NCI-H1092 (cell line): ENCODE measurements around the gene UBL5.
"Not testable (repeated sequence)": the region's sequence is repeated elsewhere in the genome, so short reads cannot be mapped to it uniquely, and the experiment has no call there.

ENCODE experiments used
- DNase-seq: peaks from one replicate; lab custom pipeline; 2025; lab: John Stamatoyannopoulos, UW

UBL5 gene

DNA sequence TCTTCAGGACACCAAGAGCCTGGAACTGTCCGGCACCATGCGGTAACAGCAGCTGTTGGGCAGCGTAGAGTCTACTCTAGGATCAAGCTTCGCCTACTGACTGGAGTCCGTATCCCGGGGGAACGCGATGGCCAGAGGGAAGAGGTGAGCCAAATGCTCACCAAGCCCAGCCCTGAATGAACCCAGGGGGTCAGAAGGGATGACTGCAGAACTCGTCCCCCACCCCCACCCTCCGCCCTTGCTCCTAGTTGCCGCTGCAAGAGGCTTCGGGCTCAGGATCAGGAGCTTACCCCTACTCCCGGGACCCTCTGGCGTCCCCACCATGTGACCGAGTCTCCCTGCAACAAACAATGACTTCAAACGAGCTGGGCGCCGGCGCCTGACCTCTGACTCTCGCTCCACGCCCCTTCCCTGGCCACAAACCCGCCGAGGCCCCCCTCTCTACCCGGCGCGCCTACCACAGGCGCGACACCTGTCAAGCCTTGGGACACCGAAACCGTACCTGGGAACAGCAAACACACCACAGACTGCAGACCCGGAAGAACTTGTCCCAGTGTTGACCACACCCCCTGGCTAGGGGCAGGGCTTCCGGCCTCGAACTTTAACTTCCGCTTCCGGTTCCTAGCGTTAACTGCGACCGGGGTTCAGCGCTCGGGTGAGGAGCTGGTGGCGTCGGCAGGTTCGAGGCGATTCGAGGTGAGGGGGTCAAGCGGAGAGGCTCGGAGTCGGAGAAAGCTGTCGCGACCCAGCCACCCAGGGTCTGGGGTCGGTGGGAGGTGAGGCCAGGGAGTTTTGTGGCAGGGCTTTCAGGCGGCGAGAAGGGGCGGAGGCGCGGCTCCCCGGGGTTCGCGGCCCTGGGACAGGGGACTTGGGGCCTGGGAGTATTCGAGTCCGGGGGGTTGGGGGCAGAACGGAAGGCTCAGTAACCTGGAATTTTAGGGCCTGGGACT lies at the start of gene UBL5:
TSS of gene UBL5 (plus strand) at position 630 of the 950 bp plus-strand sequence. CDS start 420 bp downstream, outside the sequence.
- peak; percentile 81 for DNase-seq

GRCh38 chr19:9782338-9782737 lies 45.4 kb upstream of the UBL5 start:
- no peak for DNase-seq

DNA sequence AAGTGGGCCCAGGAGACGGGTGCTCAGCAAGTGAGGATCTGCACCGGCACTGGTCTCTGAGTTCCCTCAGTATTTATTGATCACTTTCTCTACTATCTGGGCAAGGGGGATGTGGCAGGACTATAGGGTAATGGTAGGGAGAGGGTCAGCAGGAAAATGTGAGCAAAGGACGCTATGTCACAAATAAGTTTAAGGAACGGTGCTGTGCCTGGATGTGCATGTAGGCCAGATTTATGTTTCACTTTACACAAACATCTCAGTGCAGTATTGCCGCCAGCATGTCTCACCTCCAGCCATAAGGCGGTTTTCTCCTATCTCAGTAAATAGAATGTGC lies 43.6 kb upstream of the UBL5 start:
- DNase-seq: not testable (repeated sequence)

DNA sequence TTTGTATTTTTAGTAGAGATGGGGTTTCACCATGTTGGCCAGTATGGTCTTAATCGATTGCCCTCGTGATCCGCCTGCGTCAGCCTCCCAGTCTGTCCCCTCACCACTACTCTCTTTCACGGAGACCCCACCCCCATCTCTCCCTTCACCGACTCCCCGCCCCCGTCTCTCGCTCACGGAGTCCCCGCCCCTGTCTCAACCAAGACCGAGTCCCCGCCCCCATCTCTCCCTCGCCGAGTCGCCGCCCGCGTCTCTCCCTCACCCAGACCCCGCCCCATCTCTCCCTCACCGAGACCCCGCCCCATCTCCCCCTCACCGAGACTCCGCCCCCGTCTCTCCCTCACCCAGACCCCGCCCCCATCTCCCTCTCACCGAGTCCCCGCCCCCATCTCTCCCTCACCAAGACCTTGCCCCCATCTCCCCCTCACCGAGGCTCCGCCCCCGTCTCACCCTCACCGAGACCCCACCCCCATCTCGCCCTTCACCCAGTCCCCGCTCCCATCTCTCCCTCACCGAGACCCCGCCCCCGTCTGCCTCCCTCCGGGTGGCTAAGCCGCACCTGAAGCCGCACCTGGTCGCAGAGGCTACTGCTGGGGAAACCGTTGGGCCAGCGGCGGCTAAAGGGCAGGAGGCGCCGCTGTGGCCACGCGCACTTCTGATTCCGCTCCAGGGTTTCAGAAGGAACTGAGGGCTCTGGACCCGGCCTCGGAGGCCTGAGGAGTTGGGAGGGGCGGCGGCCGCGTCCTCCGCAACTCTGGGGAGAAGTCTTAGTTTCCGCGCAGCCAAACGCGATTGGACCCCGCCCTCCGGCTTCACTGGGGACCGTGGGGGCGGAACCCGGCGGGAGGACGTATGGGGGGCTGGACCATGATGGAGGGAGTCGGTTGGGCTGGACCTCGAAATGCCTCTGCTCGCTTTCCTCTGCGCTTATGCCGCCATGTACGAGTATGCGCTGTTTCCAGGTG lies 42.1 kb upstream of the UBL5 start:
- DNase-seq: peak; percentile 94

DNA sequence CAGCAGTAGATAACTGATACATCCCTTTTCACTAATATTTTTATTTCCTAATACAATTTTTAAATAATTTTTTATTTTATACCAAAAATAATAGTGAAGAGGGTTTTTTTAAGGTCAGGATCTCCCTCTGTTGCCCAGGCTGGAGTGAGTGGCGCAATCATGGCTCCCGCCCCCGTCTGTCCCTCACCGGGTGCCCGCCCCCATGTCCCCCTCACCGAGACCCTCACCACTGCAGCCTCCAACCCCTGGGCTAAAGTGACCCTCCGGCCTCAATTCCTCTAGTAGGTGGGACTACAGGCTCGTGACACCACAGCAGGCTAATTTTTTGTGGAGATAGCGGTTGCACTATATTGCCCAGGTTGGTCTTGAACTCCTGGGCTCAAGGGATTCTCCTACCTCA lies 41.4 kb upstream of the UBL5 start:
- no peak for DNase-seq

GRCh38 chr19:9786819-9787218 lies 40.9 kb upstream of the UBL5 start:
- no peak for DNase-seq

GRCh38 chr19:9788604-9789003 lies 39.1 kb upstream of the UBL5 start:
- not testable (repeated sequence) for DNase-seq

DNA sequence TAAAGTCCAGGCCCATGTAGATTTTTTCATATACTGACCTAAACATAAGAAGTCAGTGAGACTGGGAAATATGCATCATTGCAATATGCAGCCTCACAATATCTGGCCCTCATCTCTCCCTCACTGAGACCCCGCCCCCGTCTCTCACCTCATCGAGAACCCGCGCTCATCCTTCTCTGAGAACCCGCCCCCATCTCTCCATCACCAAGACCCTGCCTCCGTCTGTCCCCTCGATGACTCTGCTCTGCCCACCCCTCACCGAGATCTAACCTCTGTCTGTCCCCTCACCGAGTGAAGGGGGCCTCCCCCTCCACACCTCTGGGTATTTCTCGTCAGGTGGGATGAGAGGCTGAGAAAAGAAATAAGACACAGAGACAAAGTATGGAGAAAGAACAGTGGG lies 38.7 kb upstream of the UBL5 start:
- no peak for DNase-seq

GRCh38 chr19:9789579-9789978 lies 38.1 kb upstream of the UBL5 start:
- not testable (repeated sequence) for DNase-seq

- not testable (repeated sequence) for DNase-seq
Measured at GRCh38 chr19:9791073-9791367, 36.7 kb upstream of the UBL5 start.

DNA sequence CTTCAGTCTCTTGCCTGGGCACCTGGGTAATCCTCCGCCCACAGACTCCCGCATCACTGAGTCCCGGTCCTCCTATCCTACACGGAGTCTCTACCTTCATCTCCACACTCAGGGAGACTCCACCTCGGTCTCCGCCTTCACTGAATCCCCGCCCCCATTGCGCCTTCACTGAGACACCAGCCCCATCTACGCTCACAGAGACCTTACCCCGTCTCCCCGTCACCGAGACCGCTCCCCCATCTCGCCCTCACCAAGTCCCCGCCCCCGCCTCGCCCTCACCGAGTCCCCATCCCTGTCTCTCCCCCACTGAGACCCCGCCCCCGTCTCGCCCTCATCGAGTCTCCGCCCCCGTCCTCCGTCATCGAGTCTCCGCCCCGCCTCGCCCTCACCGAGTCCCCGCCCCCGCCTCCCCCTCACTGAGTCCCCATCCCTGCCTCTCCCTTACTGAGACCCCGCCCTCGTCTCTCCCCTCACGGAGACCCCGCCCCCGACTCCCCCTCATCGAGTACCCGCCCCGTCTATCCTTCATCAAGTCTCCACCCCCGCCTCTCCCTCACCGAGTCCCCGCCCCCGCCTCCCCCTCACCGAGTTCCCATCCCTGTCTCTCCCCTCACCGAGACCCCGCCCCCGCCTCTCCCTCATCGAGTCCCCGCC lies 36.0 kb upstream of the UBL5 start:
- peak; percentile 86 for DNase-seq

DNA sequence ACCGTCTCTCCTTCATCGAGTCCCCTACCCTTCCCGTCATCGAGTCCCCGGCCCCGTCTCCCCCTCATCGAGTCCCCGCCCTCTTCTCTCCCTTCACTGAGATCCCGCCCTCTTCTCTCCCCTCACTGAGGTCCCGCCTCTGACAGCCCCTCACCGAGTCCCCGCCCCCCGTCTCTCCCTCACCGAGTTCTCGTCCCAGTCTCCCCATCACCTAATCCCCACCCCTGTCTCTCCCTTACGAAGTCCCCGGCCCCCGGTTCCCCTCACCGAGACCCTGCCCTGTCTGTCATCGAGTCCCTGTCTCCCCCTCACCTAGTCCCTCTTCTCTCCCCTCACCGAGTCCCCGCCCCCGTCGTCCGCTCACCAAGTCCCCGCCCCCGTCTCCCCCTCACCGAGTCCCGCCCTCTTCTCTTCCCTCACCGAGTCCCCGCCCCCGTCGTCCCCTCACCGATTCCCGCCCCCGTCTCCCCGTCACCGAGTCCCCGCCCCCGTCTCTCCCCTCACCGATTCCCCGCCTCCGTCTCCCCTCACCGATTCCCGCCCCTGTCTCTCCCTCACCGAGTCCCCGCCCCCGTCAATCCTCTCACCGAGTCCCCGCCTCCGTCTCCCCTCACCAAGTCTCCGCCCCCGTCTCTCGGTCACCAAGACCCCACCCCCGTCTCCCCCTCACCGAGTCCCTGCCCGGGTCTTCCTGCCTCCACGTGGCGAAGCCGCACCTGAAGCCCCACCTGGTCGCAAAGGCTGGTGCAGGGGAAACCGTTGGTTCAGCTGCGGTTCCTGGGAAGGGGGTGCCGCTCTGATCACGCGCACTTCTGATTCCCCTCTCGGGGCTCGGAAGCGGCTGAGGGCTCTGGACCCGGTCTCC lies 35.3 kb upstream of the UBL5 start:
- DNase-seq: peak; percentile 94

DNA sequence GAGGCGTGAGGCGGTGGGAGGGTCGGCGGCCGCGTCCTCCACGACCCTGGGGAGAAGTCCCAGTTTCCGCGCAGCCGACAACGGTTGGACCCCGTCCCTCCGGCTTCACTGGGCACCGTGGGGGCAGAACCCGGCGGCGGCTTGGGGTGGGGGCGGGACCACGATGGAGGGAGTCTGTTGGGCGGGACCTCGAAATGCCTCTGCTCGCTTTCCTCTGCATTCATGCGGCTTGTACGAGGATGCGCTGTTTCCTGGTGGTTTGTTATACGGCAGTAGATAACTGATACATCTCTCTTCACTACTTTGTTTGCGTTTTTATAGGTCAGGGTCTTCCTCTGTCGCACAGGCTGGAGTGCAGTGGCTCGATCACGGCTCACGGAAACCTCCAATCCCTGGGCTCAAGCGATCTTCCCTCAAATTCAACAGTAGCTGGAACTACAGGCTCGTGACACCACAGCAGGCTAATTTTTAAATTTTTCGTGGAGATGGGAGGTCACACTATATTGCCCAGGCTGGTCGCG lies 34.6 kb upstream of the UBL5 start:
- DNase-seq: no peak

DNA sequence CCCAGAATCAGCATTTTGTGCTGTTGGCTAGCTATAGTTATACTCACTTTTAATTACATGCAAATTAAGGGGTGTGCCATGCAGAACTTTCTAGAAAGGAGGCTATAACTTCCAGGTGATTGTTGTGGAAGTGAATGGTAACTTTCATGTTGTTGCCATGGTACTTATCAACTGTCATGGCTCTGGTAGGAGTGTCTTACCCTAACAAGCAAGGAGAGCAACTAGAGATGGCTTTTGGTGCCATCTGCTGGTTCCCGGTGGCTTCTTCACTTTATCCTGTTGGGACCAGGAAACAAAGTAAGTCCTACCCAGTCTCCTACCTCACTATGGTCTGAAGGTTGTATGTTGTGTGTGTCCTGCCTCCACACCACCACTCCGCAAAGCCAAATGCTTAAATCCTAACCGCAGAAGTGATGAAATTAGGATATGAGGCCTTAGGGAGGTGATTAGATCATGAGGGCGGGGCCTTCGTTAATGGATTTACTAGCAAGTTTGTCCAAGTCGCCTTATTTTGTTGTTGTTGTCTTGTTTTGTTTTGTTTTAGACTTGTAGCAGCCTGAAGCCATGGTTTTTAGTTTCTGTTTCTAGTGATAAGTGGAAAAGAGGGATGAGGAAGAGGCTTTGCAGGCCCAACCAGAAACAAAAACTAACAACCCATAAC lies 31.5 kb upstream of the UBL5 start:
- DNase-seq: peak; percentile 81

- no peak for DNase-seq
Measured at GRCh38 chr19:9797871-9798270, 29.8 kb upstream of the UBL5 start.

- DNase-seq: no peak
Measured at GRCh38 chr19:9799162-9799561, 28.6 kb upstream of the UBL5 start.

GRCh38 chr19:9801976-9802375 lies 25.7 kb upstream of the UBL5 start:
- DNase-seq: no peak

- no peak for DNase-seq
Measured at GRCh38 chr19:9806803-9807202, 20.9 kb upstream of the UBL5 start.

DNA sequence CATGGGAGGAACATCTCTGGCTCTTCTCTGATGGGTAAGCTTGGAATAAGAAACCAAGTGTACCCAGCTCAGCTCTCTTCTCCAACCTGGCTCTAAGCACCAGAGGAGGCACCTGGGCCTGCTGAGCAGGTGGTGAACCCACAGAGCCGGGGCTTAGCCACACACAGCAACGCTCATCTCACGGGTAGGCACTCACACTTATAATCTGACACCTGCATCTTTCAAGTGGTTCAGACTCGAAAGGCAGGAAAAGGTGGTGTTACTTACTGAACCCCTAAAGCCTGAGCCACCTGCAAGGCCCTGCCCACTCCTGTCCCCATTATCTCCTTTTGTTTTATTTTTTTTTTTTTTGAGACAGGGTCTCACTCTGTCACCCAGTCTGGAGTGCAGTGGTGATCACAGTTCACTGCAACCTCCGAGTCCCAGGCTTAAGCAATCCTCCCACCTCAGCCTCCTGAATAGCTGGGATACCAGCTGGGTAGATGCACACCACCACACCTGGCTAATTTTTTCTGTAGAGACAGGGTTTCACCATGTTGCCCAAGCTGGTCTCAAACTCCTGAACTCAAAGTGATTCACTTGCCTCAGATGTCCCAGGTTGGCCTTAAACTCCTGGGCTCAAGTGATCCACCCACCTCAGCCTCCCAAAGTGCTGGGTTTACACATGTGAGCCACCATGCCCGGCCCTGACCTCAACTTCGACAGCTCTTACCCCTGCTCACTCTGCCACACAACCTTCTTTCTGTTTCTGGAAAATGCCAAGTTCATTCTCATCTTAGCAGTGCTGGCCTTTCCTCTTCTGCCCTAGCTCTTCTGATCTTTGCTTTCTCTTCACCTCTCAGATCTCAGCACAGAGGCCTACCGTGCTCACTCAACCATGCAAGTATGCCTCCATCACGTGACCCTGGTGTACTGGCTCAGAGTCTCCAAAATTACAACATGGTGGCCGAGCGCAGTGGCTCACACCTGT lies 18.6 kb upstream of the UBL5 start:
- no peak for DNase-seq
